Kidney capillary endothelial cell (primary cell): ENCODE measurements around the gene HSPA12A.

Experiments
- DNase-seq: peaks from one replicate; pipeline ENCODE4 v3.0.0-alpha.2; 2018; ENCODE audit warnings: low spot score

The HSPA12A gene

GRCh38 chr10:116629340-116629739 is 113.0 kb downstream of the HSPA12A start:
- no peak for DNase-seq

- no peak for DNase-seq
These were observed 114.9 kb downstream of the HSPA12A start for GRCh38 chr10:116627386-116627933.

DNA sequence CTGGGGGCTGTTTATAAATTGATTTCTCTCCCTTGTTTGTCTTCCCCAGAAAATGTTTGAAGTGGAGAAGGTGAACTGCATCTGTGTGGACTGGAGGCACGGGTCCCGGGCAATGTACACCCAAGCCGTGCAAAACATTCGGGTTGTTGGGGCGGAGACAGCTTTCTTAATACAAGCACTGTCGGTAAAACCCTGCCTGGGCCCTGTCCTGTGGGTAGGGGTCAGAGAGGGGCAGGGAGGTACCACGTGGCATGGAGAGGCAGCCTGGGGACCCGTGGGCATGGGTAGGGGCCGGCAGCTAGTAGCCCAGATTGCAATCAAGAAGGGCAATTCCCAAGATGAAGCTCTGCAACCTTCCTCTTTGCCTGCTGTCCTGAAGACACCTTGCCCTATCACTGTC is 115.6 kb downstream of the HSPA12A start:
- no peak for DNase-seq

DNA sequence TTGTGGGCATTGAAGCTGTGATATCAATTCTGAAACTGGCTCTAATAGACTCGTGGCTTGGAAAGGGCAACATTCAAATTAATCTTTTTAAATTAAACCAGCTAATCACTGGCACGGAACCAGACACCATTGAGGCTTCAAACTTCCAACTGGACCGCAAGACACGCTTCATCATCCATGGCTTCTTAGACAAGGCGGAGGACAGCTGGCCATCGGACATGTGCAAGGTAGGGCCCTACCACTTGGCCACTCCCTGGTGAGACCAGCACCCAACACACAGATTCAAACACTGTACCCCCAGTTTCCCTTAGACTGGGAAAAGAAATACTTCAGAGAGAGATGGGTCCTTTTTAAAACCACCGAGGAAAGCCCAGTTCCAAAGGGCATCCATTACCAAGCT is 116.5 kb downstream of the HSPA12A start:
- DNase-seq = no peak

- DNase-seq = no peak
These were observed 120.3 kb downstream of the HSPA12A start for GRCh38 chr10:116621934-116622655.

- DNase-seq = no peak
These were observed 120.9 kb downstream of the HSPA12A start for GRCh38 chr10:116621476-116621875.
